GM12875 (cell line): ENCODE data around the gene LRRC4B.

Experiments
- H3K4me3 ChIP-seq: one replicate; pipeline ENCODE4 v1.5.1; 2011; ENCODE audit warnings: low read depth, low read length, control low read depth
- TF ChIP-seq, protein P1 (sequence below): IDR thresholded peaks from 2 replicates; pipeline ENCODE4 v1.5.1; 2011; ENCODE audit warnings: low read depth, mild to moderate bottlenecking, control low read depth, inconsistent platforms, low read length, moderate library complexity, borderline replicate concordance; ENCODE audit not compliant: insufficient read depth

The LRRC4B gene

DNA sequence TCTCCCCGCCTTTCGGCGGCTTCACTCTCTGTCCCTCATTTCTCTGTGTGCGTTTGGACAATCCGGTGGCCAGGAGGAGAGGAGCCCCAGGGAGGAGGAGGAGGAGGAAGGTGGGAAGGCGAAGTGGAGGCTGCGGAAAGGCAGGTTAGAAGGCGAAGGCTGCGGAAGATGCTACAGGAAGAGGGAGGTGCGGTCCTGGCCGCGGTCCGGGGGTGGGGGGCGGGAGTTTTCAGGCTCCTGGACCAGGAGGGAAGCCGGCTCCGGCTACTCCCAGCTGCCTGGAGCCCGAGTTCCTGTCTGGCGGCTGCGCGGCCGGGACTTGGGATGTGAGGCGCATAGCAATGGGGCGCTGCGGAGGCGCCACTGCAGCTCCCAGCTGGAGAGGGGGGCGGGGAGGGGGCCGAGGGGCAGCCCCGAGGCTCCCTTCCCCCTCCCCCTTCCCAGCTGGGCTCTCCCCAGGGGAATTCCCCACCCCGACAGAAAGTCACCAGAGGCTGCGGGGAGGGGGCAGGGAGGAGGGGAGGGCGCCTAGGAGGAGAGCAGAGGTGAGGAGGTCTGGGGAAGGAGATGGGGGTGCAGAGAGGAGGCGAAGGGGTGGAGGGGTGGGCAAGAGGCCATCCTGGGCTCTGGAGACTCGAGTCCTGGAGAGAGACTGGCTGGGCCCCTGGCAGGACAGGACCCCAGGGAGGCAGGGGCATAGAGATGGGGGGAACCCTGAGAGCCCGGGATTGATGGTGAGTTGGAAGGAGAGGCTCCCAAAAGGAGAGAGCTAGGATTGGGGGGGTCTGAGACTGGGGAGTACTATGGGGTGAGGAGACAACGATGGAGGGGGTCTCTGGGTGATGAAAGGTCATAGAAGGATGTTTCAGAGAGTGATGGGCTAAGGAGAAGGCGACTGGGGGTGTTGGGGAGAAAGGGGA is 2.0 kb downstream of the LRRC4B start:
- TF ChIP-seq, protein P1, sequence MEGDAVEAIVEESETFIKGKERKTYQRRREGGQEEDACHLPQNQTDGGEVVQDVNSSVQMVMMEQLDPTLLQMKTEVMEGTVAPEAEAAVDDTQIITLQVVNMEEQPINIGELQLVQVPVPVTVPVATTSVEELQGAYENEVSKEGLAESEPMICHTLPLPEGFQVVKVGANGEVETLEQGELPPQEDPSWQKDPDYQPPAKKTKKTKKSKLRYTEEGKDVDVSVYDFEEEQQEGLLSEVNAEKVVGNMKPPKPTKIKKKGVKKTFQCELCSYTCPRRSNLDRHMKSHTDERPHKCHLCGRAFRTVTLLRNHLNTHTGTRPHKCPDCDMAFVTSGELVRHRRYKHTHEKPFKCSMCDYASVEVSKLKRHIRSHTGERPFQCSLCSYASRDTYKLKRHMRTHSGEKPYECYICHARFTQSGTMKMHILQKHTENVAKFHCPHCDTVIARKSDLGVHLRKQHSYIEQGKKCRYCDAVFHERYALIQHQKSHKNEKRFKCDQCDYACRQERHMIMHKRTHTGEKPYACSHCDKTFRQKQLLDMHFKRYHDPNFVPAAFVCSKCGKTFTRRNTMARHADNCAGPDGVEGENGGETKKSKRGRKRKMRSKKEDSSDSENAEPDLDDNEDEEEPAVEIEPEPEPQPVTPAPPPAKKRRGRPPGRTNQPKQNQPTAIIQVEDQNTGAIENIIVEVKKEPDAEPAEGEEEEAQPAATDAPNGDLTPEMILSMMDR: no peak
- no peak overlapping the region for H3K4me3 ChIP-seq

DNA sequence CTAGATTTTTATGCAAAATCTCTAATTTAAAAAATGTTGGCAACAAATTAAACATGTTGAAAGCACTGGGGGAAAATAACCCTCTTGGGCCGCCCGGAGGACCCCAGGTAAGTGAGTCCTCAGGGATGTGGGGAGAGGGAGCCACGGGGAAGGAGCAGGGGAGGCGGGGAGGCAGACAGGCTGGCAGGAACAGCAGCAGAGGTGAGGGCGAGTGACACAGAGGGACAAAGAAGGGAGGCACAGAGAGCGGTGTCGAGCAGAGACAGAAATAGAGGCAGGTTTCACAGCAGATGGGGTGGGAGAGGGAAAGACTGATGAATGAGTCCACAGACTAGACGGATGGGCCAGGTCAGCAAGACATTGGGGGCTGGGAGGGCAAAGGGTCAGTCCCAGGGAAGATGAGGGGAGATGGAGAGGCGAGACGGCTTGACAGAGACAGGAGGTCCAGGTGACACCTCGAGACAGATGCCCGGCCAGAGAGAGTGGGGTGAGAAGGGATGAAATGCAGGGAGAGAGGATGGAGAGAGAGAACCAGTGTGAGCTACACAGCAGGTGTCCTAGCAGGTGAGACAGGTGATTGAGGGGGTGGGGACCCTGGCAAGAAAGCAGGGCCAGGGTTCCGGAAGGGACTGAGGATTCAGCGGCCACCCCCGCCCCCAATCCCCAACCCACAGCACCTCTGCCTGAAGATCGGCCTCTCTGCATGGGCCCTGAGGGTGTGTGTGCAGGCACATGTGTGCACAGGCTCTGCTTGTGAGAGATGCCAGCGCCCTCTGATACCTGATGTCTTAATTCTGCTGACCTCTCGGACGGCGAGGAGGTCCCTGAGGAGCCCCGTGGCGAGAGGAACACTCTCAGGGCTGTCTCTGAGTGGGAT is 3.8 kb downstream of the LRRC4B start:
- TF ChIP-seq, protein P1: no peak
- no peak overlapping the region for H3K4me3 ChIP-seq

DNA sequence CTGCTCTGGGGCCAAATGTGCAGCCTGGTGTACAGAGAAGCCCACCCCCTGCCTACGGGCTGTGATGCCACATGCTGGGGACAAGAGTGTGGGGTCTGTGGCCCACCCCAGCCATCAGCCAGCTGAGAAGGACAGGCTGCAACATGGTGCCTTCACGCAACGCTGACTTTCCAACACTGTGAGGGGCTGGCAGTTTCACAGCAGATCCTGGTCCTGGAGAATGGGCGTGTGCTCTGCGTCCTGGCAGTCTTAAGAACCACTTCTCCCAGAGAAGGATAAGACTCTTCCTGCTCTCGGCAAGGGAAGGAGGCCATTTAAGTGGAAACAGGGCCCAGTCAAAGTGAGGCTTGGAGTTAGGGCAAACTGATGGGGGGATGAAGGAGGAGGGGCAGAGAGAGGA is 4.6 kb downstream of the LRRC4B start:
- TF ChIP-seq, protein P1: no peak
- H3K4me3 ChIP-seq: no peak overlapping the region

DNA sequence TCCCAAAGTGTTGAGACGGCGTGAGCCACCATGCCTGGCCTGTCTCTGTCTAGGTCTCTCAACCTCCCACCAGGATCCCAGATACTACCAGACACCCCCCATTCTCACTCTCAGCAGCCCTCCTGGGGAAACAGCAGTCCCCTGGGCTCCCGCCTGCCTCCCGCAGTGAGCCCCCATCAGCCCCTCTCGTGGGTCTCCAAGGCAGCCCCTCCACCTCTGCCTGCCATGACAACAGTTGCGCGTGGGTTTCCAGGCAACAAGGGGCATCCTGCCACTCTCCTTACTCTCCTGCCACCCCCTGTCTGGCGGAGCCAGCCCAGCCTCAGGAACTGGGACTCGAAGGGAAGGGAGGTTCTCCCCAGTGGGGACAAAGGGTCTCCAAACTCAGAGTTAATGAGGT is 5.2 kb downstream of the LRRC4B start:
- H3K4me3 ChIP-seq: no peak overlapping the region
- TF ChIP-seq, protein P1: no peak

DNA sequence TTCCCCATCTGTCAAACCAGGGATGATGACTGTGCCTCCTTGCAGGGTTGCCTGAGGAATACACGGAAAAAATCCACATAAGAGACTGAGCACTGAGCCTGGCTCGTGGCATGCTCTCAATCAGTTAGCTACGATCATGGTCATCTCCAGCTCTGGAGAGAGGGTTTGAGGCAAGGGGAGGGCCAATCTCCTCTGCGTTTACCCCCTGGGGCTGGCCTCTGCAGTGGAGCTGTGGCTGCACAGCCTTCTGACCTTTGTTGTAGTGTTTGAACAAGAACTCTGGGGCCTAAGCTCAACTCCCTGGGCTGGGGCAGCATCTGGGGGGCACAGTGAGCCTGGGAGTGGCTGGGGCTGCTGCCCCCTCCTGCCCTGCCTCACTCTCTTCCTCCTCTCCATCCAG is 5.9 kb downstream of the LRRC4B start:
- no peak overlapping the region for H3K4me3 ChIP-seq
- TF ChIP-seq, protein P1: no peak

DNA sequence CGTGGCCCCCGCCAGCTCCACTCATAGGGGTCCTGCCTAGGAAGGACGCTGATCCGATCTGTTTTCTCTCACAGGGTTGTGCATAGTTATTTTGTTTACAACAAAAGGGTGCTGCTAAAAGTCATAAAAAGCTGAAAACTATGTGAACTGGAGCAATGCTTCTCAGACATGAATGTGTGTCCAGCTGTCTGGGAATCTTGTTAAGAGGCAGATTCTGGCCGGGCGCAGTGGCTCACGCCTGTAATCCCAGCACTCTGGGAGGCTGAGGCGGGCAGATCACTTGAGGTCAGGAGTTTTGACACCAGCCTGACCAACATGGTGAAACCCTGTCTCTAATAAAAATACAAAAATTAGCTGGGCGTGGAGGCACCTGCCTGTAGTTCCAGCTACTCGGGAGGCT is 8.6 kb downstream of the LRRC4B start:
- TF ChIP-seq, protein P1: no peak

More for the DNA sequence above, 8.6 kb downstream of the LRRC4B start:
- H3K4me3 ChIP-seq: no peak overlapping the region
